PC-3 (cell line): ENCODE results near the gene PLPP3. TPM values are rescaled to one million over a fixed set of nuclear protein-coding genes. Genes with fewer than 3 reads are reported as not detected.

Experiments used
- ATAC-seq: fragments of 200-7000 bp; cut with Tn5 transposase; 2 replicates; pipeline ENCODE4 v1.9.1; 2020; ENCODE audit warnings: mild to moderate bottlenecking, moderate library complexity
- BruUV-seq: library from RNA; stranded (reverse); fragments of 400-500 nt; replicated peaks from 2 replicates; lab custom pipeline; 2021; lab: Mats Ljungman, UMichigan
- CTCF ChIA-PET: fragments of 300-600 bp; sonication (Branson Sonifier 250); formaldehyde crosslinking; loops from one replicate; lab custom pipeline; 2022; ENCODE audit warnings: antibody characterized with exemption; lab: Charles Lee
- POLR2A ChIA-PET: fragments of 300-600 bp; sonication (Branson Sonifier 250); formaldehyde crosslinking; loops from one replicate; lab custom pipeline; 2022; ENCODE audit warnings: antibody characterized with exemption; ENCODE audit not compliant: unreplicated experiment; lab: Charles Lee
- DNase-seq: peaks from one replicate; pipeline ENCODE4 v3.0.0-alpha.2; 2015
- H2AFZ ChIP-seq: fragments of 300-600 bp; sonication (generic); 2 replicates; pipeline ENCODE4 v1.6.0; 2016; ENCODE audit warnings: antibody characterized with exemption, low read length
- H3F3A ChIP-seq: fragments of 300-600 bp; sonication (generic); one replicate; pipeline ENCODE4 v1.6.0; 2017; ENCODE audit warnings: antibody characterized with exemption, low read length, control low read depth, mild to moderate bottlenecking; ENCODE audit not compliant: unreplicated experiment
- H3K27ac ChIP-seq: fragments of 300-600 bp; sonication (generic); 2 replicates; pipeline ENCODE4 v1.5.1; 2016; ENCODE audit warnings: mild to moderate bottlenecking, low read length
- H3K27me3 ChIP-seq: fragments of 300-600 bp; sonication (generic); 2 replicates; pipeline ENCODE4 v1.6.1; 2016; ENCODE audit warnings: low read length, mixed read lengths
- H3K36me3 ChIP-seq: fragments of 300-600 bp; sonication (generic); 2 replicates; pipeline ENCODE4 v1.6.1; 2016; ENCODE audit warnings: low read depth, mixed run types, low read length, mixed read lengths
- H3K4me1 ChIP-seq: fragments of 300-600 bp; sonication (generic); 2 replicates; pipeline ENCODE4 v1.5.1; 2016; ENCODE audit warnings: low read length; ENCODE audit not compliant: insufficient read depth
- H3K4me2 ChIP-seq: fragments of 300-600 bp; sonication (generic); 2 replicates; pipeline ENCODE4 v1.6.0; 2016; ENCODE audit warnings: low read length
- H3K4me3 ChIP-seq: fragments of 300-600 bp; sonication (generic); 2 replicates; pipeline ENCODE4 v1.5.1; 2016; ENCODE audit warnings: mild to moderate bottlenecking, low read length, mixed read lengths
- H3K79me2 ChIP-seq: fragments of 300-600 bp; sonication (generic); 2 replicates; pipeline ENCODE4 v1.6.1; 2017; ENCODE audit warnings: low read length, mixed read lengths
- H3K9ac ChIP-seq: fragments of 300-600 bp; sonication (generic); 2 replicates; pipeline ENCODE4 v1.6.0; 2016; ENCODE audit warnings: mild to moderate bottlenecking, low read length
- H3K9me2 ChIP-seq: fragments of 300-600 bp; sonication (generic); replicated peaks from 2 replicates; pipeline ENCODE4 v1.6.1; 2016; ENCODE audit warnings: mixed run types, low read length, mixed read lengths
- H3K9me3 ChIP-seq: fragments of 300-600 bp; sonication (generic); 2 replicates; pipeline ENCODE4 v1.6.1; 2016; ENCODE audit warnings: low read length, mixed read lengths
- H4K20me1 ChIP-seq: fragments of 300-600 bp; sonication (generic); 2 replicates; pipeline ENCODE4 v1.6.1; 2016; ENCODE audit warnings: low read length, mixed read lengths
- EZH2 ChIP-seq: fragments of 300-600 bp; sonication (generic); IDR thresholded peaks from one replicate; pipeline ENCODE4 v1.6.1; 2017; ENCODE audit warnings: antibody characterized with exemption, mild to moderate bottlenecking, low read length; ENCODE audit not compliant: unreplicated experiment
- EZH2phosphoT487 ChIP-seq: fragments of 300-600 bp; sonication (generic); IDR thresholded peaks from 2 replicates; pipeline ENCODE4 v1.6.1; 2018; ENCODE audit warnings: mild to moderate bottlenecking, antibody characterized with exemption, low read length, borderline replicate concordance
- intact Hi-C: fragments of 100-400 bp; cut with micrococcal nuclease; formaldehyde crosslinking; loops from 2 replicates; pipeline ENCODE4 v1.9.0; 2023
- total RNA-seq: library from RNA; depleted of rRNA; stranded (reverse); fragments of >200 nt; gene quantifications from 2 replicates; pipeline ENCODE4 v1.2.3, GENCODE V29; 2014
- TF ChIP-seq, protein P1 (sequence below): fragments of 300-600 bp; sonication (generic); conservative IDR thresholded peaks from 2 replicates; pipeline ENCODE4 v1.5.1; 2017; ENCODE audit warnings: antibody characterized with exemption, low read depth, mild to moderate bottlenecking, low read length

PLPP3 gene
- total RNA-seq, 1 experiment from 2014 or later, result 41.0 TPM

- Histone ChIP-seq H3F3A (no peaks in the 10 kb centered on the region), H3K4me1 (peaks cover 13% of the 10 kb centered on the region), H3K9me3 (no peaks in the 10 kb centered on the region), H3K9me2 (no peaks in the 10 kb centered on the region), H3K27ac (no peak overlapping the region), H3K9ac (no peak overlapping the region), H4K20me1 (no peaks in the 10 kb centered on the region), H2AFZ (no peak overlapping the region), H3K27me3 (no peaks in the 10 kb centered on the region), H3K4me2 (no peak overlapping the region), H3K4me3 (no peak overlapping the region), H3K36me3 (no peaks in the 10 kb centered on the region), H3K79me2 (no peaks in the 10 kb centered on the region)
- intact Hi-C loops, result no loop called here
- DNase-seq (no peak), ATAC-seq (no peak)
- POLR2A ChIA-PET, result no interaction called here
- TF ChIP-seq EZH2, result no peak
- TF ChIP-seq, protein P1, sequence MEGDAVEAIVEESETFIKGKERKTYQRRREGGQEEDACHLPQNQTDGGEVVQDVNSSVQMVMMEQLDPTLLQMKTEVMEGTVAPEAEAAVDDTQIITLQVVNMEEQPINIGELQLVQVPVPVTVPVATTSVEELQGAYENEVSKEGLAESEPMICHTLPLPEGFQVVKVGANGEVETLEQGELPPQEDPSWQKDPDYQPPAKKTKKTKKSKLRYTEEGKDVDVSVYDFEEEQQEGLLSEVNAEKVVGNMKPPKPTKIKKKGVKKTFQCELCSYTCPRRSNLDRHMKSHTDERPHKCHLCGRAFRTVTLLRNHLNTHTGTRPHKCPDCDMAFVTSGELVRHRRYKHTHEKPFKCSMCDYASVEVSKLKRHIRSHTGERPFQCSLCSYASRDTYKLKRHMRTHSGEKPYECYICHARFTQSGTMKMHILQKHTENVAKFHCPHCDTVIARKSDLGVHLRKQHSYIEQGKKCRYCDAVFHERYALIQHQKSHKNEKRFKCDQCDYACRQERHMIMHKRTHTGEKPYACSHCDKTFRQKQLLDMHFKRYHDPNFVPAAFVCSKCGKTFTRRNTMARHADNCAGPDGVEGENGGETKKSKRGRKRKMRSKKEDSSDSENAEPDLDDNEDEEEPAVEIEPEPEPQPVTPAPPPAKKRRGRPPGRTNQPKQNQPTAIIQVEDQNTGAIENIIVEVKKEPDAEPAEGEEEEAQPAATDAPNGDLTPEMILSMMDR, result no peak
- no peak for TF ChIP-seq EZH2phosphoT487
- CTCF ChIA-PET, result no interaction called here
- BruUV-seq, result no TSS peak
These were observed 125.8 kb downstream of the PLPP3 start for GRCh38 chr1:56453417-56454078.

DNA sequence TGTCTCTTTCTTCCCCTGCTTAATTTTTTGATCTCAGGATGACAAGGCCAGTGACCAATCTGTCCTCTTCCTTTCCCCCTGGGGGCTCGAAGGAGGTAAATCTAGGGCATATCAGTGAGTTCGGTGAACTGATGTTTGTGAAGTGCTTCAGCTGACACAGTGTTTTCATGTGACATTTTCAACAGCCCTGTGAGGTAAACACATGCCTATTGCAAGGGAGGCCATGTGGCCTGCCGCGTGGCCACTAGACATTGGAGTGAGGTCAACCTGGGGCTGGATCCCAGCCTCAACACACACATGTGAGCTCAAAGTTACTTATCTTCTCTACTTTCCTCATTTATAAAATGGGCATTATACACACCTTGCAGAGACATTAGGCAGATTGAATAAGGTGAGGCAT, 126.3 kb downstream of the PLPP3 start:
- Histone ChIP-seq H3K9me3 (no peaks in the 10 kb centered on the region), H4K20me1 (no peaks in the 10 kb centered on the region), H2AFZ (no peak overlapping the region), H3K27me3 (no peaks in the 10 kb centered on the region), H3K9me2 (no peaks in the 10 kb centered on the region), H3K79me2 (no peaks in the 10 kb centered on the region), H3K4me2 (no peak overlapping the region), H3K4me3 (no peak overlapping the region), H3K9ac (no peak overlapping the region), H3K4me1 (peaks cover 13% of the 10 kb centered on the region), H3F3A (no peaks in the 10 kb centered on the region), H3K36me3 (no peaks in the 10 kb centered on the region), H3K27ac (no peak overlapping the region)
- ATAC-seq (no peak), DNase-seq (no peak)
- BruUV-seq, result no TSS peak
- POLR2A ChIA-PET, result no interaction called here
- TF ChIP-seq, protein P1, result no peak
- TF ChIP-seq EZH2 (no peak), EZH2phosphoT487 (no peak)
- intact Hi-C loops, result no loop called here
- CTCF ChIA-PET, result no interaction called here
